ENCODE data around the gene RNF4.

Gene RNF4

GRCh38 chr4:2436761-2437474, 32.0 kb upstream of the RNF4 start:
- FAIRE-seq (no peak), DNase-seq (ENCODE audit: insufficient read length, low spot score) (no peak)
- TF ChIP-seq PAX5 (IDR thresholded peaks at IDR 0.05; ENCODE audit: insufficient read depth, low read length, severe bottlenecking) (no peak), SPI1 (IDR thresholded peaks at IDR 0.05; ENCODE audit: low read depth, low read length) (no peak), POLR2AphosphoS5 (IDR thresholded peaks at IDR 0.05; ENCODE audit: low read depth, low read length) (no peak), TAF1 (IDR thresholded peaks at IDR 0.05; ENCODE audit: low read depth, low read length) (no peak), POLR2A (IDR thresholded peaks at IDR 0.05; ENCODE audit: low read depth, low read length) (no peak), POU2F2 (IDR thresholded peaks at IDR 0.05; ENCODE audit: low read depth, low read length) (no peak)

- no peak for FAIRE-seq
- no peak for DNase-seq (ENCODE audit: insufficient read length, low spot score)
- TF ChIP-seq POLR2A (IDR thresholded peaks at IDR 0.05; ENCODE audit: low read depth, low read length) (no peak), POU2F2 (IDR thresholded peaks at IDR 0.05; ENCODE audit: low read depth, low read length) (no peak), SPI1 (IDR thresholded peaks at IDR 0.05; ENCODE audit: low read depth, low read length) (no peak), POLR2AphosphoS5 (IDR thresholded peaks at IDR 0.05; ENCODE audit: low read depth, low read length) (no peak), PAX5 (IDR thresholded peaks at IDR 0.05; ENCODE audit: insufficient read depth, low read length, severe bottlenecking) (no peak), TAF1 (IDR thresholded peaks at IDR 0.05; ENCODE audit: low read depth, low read length) (no peak)
Observed at GRCh38 chr4:2437475-2438215, 31.3 kb upstream of the RNF4 start.

GRCh38 chr4:2438822-2439718, 29.8 kb upstream of the RNF4 start:
- FAIRE-seq (no peak), DNase-seq (ENCODE audit: insufficient read length, low spot score) (no peak)
- TF ChIP-seq SPI1 (IDR thresholded peaks at IDR 0.05; ENCODE audit: low read depth, low read length) (no peak), POLR2AphosphoS5 (IDR thresholded peaks at IDR 0.05; ENCODE audit: low read depth, low read length) (no peak), PAX5 (IDR thresholded peaks at IDR 0.05; ENCODE audit: insufficient read depth, low read length, severe bottlenecking) (no peak), TAF1 (IDR thresholded peaks at IDR 0.05; ENCODE audit: low read depth, low read length) (no peak), POU2F2 (IDR thresholded peaks at IDR 0.05; ENCODE audit: low read depth, low read length) (no peak), POLR2A (IDR thresholded peaks at IDR 0.05; ENCODE audit: low read depth, low read length) (no peak)

- TF ChIP-seq PAX5 (IDR thresholded peaks at IDR 0.05; ENCODE audit: insufficient read depth, low read length, severe bottlenecking) (no peak), POLR2AphosphoS5 (IDR thresholded peaks at IDR 0.05; ENCODE audit: low read depth, low read length) (no peak), POLR2A (IDR thresholded peaks at IDR 0.05; ENCODE audit: low read depth, low read length) (no peak), POU2F2 (IDR thresholded peaks at IDR 0.05; ENCODE audit: low read depth, low read length) (no peak), TAF1 (IDR thresholded peaks at IDR 0.05; ENCODE audit: low read depth, low read length) (no peak), SPI1 (IDR thresholded peaks at IDR 0.05; ENCODE audit: low read depth, low read length) (no peak)
- DNase-seq (ENCODE audit: insufficient read length, low spot score): peak; percentile 99
- FAIRE-seq: peak; percentile 98
Observed at GRCh38 chr4:2441393-2442174, 27.3 kb upstream of the RNF4 start.

GRCh38 chr4:2442175-2442993, 26.5 kb upstream of the RNF4 start:
- TF ChIP-seq TAF1 (IDR thresholded peaks at IDR 0.05; ENCODE audit: low read depth, low read length) (no peak), POU2F2 (IDR thresholded peaks at IDR 0.05; ENCODE audit: low read depth, low read length) (no peak), POLR2A (IDR thresholded peaks at IDR 0.05; ENCODE audit: low read depth, low read length) (no peak), POLR2AphosphoS5 (IDR thresholded peaks at IDR 0.05; ENCODE audit: low read depth, low read length) (no peak), PAX5 (IDR thresholded peaks at IDR 0.05; ENCODE audit: insufficient read depth, low read length, severe bottlenecking) (no peak), SPI1 (IDR thresholded peaks at IDR 0.05; ENCODE audit: low read depth, low read length) (no peak)
- FAIRE-seq: no peak

GRCh38 chr4:2443061-2443730, 25.7 kb upstream of the RNF4 start:
- DNase-seq (ENCODE audit: insufficient read length, low spot score) (no peak), FAIRE-seq (no peak)
- TF ChIP-seq POLR2AphosphoS5 (IDR thresholded peaks at IDR 0.05; ENCODE audit: low read depth, low read length): no peak
- no peak for TF ChIP-seq POU2F2 (IDR thresholded peaks at IDR 0.05; ENCODE audit: low read depth, low read length)

More at GRCh38 chr4:2442175-2442993, 26.5 kb upstream of the RNF4 start:
- DNase-seq (ENCODE audit: insufficient read length, low spot score): no peak

GRCh38 chr4:2443956-2444740, 24.8 kb upstream of the RNF4 start:
- DNase-seq (ENCODE audit: insufficient read length, low spot score) (no peak), FAIRE-seq (no peak)
- TF ChIP-seq SPI1 (IDR thresholded peaks at IDR 0.05; ENCODE audit: low read depth, low read length): no peak
- no peak for TF ChIP-seq TAF1 (IDR thresholded peaks at IDR 0.05; ENCODE audit: low read depth, low read length)
- TF ChIP-seq PAX5 (IDR thresholded peaks at IDR 0.05; ENCODE audit: insufficient read depth, low read length, severe bottlenecking): no peak
- TF ChIP-seq POLR2AphosphoS5 (IDR thresholded peaks at IDR 0.05; ENCODE audit: low read depth, low read length): no peak
- TF ChIP-seq POLR2A (IDR thresholded peaks at IDR 0.05; ENCODE audit: low read depth, low read length): no peak
- no peak for TF ChIP-seq POU2F2 (IDR thresholded peaks at IDR 0.05; ENCODE audit: low read depth, low read length)

Data from GM12891 (cell line).